Endometrial microvascular endothelial cells (primary cell): ENCODE measurements around the gene STAMBPL1. TPM values are rescaled to one million over a fixed set of nuclear protein-coding genes. Genes with fewer than 3 reads are reported as not detected.
"Not testable (repeated sequence)": the region's sequence is repeated elsewhere in the genome, so short reads cannot be mapped to it uniquely, and the experiment has no call there.

ENCODE experiments used
- in situ Hi-C: cut with HindIII; loops from 2 replicates; pipeline ENCODE4 v1.10.0; 2017; ENCODE audit warnings: low sequenced_read_pairs, low pct_unique_long_range_greater_than_20kb; ENCODE audit errors: inconsistent ontology term
- total RNA-seq: library from RNA; depleted of rRNA; stranded (reverse); fragments of >200 nt; gene quantifications from one replicate; pipeline ENCODE4 v1.2.3, GENCODE V29; 2015; ENCODE audit errors: inconsistent ontology term

STAMBPL1 gene
- total RNA-seq, 1 donor from 2014 or later, result 1.1 TPM

GRCh38 chr10:88852327-88852726 is 27.7 kb upstream of the STAMBPL1 start:
- in situ Hi-C loops, result no loop called here

GRCh38 chr10:88853155-88853881 is 26.7 kb upstream of the STAMBPL1 start:
- in situ Hi-C loops, result no loop called here

GRCh38 chr10:88854684-88855083 is 25.4 kb upstream of the STAMBPL1 start:
- in situ Hi-C loops, result no loop called here

- in situ Hi-C loops, result no loop called here
Measured at GRCh38 chr10:88857831-88858230, 22.2 kb upstream of the STAMBPL1 start.

GRCh38 chr10:88858491-88858890 is 21.6 kb upstream of the STAMBPL1 start:
- in situ Hi-C loops, result no loop called here

GRCh38 chr10:88861036-88861435 is 19.0 kb upstream of the STAMBPL1 start:
- in situ Hi-C loops, result no loop called here

- in situ Hi-C loops, result no loop called here
Measured at GRCh38 chr10:88865281-88865876, 14.7 kb upstream of the STAMBPL1 start.

- in situ Hi-C loops, result no loop called here
Measured at GRCh38 chr10:88866454-88866853, 13.6 kb upstream of the STAMBPL1 start.

- in situ Hi-C loops, result no loop called here
Measured at GRCh38 chr10:88870089-88870488, 10.0 kb upstream of the STAMBPL1 start.

- in situ Hi-C loops, result no loop called here
Measured at GRCh38 chr10:88873757-88874156, 6.3 kb upstream of the STAMBPL1 start.

GRCh38 chr10:88874281-88874680 is 5.8 kb upstream of the STAMBPL1 start:
- in situ Hi-C loops, result no loop called here

GRCh38 chr10:88875081-88875480 is 5.0 kb upstream of the STAMBPL1 start:
- in situ Hi-C loops, result no loop called here

- in situ Hi-C loops, result no loop called here
Measured at GRCh38 chr10:88877298-88877697, 2.7 kb upstream of the STAMBPL1 start.

GRCh38 chr10:88880282-88881076 is 434 bp downstream of the STAMBPL1 start:
- in situ Hi-C loops, result no loop called here

- in situ Hi-C loops, result no loop called here
Measured at GRCh38 chr10:88881320-88881719, 1.3 kb downstream of the STAMBPL1 start.

GRCh38 chr10:88881922-88882645 is 2.0 kb downstream of the STAMBPL1 start:
- in situ Hi-C loops, result no loop called here

- in situ Hi-C loops, result not testable (repeated sequence)
Measured at GRCh38 chr10:88882646-88883447, 2.8 kb downstream of the STAMBPL1 start.

GRCh38 chr10:88883448-88883809 is 3.4 kb downstream of the STAMBPL1 start:
- in situ Hi-C loops, result no loop called here

- in situ Hi-C loops, result no loop called here
Measured at GRCh38 chr10:88886557-88886956, 6.5 kb downstream of the STAMBPL1 start.
